NB4 (cell line): Measurements from ENCODE around the gene NTNG1.

Experiments
- MAX ChIP-seq: IDR thresholded peaks from 2 replicates; pipeline ENCODE4 v1.6.1; 2011; ENCODE audit warnings: low read depth, low read length
- MYC ChIP-seq: IDR thresholded peaks from 2 replicates; pipeline ENCODE4 v1.6.1; 2011; ENCODE audit warnings: low read depth, low read length
- POLR2A ChIP-seq: IDR thresholded peaks from 2 replicates; pipeline ENCODE4 v1.6.1; 2011; ENCODE audit warnings: mild to moderate bottlenecking; ENCODE audit not compliant: insufficient read length; ENCODE audit errors: extremely low read depth
- TF ChIP-seq, protein P1 (sequence below): IDR thresholded peaks from one replicate; pipeline ENCODE4 v1.5.1; 2012; ENCODE audit warnings: low read depth, low read length

DNA sequence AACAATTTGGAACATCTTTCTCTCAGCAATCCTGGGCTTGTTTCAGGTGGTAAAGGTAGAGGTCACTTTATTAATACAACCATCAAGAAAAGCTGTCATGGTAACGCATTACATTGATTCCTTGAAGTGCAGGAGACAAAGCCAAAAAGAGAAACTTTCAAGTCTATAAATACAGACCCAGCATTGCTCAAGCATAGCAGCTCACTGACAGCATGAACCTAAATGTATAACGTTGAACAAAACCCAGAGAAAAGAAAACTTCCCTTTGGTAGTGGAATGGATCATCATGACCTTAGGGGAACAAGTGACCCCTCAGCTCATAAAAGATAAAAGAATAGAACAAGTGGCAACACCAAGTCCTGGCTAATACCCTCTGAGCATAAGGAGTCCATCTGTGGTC lies 332.2 kb downstream of the NTNG1 start:
- TF ChIP-seq POLR2A (no peak), MYC (no peak), MAX (no peak)
- TF ChIP-seq, protein P1, sequence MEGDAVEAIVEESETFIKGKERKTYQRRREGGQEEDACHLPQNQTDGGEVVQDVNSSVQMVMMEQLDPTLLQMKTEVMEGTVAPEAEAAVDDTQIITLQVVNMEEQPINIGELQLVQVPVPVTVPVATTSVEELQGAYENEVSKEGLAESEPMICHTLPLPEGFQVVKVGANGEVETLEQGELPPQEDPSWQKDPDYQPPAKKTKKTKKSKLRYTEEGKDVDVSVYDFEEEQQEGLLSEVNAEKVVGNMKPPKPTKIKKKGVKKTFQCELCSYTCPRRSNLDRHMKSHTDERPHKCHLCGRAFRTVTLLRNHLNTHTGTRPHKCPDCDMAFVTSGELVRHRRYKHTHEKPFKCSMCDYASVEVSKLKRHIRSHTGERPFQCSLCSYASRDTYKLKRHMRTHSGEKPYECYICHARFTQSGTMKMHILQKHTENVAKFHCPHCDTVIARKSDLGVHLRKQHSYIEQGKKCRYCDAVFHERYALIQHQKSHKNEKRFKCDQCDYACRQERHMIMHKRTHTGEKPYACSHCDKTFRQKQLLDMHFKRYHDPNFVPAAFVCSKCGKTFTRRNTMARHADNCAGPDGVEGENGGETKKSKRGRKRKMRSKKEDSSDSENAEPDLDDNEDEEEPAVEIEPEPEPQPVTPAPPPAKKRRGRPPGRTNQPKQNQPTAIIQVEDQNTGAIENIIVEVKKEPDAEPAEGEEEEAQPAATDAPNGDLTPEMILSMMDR: no peak
